GM20431 (cell line): ENCODE measurements around the gene TANC1.

Source experiments
- in situ Hi-C: fragments of 300-500 bp; cut with MseI, MboI; formaldehyde crosslinking; loops from one replicate; pipeline ENCODE4 v1.15.0; 2020; ENCODE audit warnings: low sequenced_read_pairs; ENCODE audit not compliant: unreplicated experiment

Gene TANC1

DNA sequence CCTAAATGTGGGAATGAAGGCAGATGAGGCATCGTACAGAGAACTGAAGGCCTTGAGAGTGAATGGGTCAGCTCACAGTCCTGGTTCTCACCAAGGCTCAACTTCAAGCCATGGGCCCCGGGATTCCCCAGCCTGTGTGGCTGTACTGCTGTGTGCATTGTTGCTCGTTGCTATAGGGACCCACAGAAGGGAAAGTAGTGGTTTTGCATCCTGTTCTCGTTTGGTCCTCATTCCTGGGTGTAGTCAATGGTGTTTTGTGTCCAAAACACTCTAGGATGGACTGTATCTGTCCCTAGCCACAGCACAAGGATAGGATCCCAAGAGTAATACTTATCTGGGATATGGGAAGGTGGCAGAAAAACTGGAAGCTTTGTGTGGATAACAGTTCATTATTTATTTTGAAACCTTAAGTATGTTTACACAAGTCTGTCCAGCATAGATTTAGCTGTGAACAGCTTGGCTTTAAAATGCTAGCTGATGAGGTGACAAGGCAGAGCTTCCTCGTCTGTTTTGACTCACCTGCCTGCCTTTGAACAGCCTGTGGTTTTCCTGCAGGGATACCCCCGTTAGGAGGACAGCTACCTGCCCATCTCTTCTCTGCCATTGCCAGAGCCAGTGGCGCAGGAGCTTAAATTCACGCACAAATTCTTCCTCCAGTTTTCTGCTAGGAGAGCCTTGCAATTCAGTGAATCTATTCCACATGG is 233.1 kb downstream of the TANC1 start:
- in situ Hi-C loops: no loop called here

GRCh38 chr2:159202568-159203071 is 234.2 kb downstream of the TANC1 start:
- in situ Hi-C loops: no loop called here

DNA sequence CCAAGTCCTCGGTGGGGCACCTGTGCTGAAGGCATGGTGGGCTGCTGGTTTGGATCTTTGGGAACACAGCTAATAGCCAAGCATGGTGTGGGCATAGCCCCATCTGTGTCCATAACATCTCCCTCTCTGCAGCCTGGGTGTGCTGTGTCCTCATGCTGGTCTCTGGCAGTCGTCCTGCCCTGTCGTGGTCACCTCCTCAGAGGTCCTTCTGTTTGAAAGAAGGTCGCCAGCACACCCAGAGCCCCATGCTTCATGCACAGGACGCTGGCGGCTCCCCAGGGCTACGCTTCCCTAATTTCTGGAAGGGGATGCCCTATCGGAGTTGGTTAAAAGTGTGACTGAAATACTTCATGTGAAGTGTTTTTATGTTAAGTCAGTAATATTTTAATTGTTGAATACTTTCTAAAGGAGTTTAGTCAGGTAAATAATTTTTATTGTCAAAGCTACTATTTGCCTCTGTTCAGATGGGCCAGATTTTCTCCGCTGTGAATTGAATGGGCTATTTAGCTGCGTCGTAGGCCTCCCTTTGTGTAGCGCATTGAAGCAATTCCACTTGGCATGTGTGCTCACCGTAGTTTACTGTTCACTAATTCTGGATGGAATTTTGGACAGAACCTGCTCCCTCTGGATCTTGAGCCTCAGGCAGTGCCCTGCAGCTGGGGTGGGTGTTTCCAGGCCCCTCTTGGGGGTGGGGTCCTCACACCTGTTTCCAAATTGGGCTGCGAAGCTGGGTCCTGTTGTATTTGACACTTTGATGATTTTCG is 236.1 kb downstream of the TANC1 start:
- in situ Hi-C loops: no loop called here

DNA sequence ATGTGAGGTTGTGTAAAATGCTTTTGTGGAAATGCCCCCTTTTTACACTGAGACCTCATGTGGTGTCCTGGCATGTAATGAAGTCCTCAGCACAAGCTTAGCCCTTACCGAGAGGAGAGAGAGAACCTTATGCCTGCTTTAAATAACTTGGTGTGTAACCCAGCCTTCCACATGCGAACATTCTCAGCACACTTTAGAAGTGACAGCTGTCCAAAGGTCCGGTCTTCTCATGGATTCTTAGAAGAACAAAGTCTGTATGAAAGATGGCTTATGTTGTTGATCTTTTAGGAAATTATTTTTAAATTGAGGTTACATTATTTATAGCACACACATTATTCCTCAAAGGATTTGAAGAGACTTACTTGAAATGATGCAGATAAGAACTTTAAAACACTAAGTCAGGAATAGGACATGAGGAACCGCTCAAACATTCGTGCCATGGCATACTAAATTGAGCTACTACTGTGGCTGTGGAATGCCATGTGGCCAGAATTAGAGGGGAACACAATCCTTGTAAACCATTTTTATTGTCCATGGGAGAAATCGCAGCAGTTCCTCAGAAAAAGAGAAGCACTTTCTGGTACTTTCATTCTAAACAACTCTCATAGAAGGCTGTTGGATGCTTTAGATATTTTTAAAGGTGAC is 238.4 kb downstream of the TANC1 start:
- in situ Hi-C loops: no loop called here

GRCh38 chr2:159208438-159208837 is 240.0 kb downstream of the TANC1 start:
- in situ Hi-C loops: no loop called here

- in situ Hi-C loops: no loop called here
Measured at GRCh38 chr2:159209341-159210306, 241.2 kb downstream of the TANC1 start.

DNA sequence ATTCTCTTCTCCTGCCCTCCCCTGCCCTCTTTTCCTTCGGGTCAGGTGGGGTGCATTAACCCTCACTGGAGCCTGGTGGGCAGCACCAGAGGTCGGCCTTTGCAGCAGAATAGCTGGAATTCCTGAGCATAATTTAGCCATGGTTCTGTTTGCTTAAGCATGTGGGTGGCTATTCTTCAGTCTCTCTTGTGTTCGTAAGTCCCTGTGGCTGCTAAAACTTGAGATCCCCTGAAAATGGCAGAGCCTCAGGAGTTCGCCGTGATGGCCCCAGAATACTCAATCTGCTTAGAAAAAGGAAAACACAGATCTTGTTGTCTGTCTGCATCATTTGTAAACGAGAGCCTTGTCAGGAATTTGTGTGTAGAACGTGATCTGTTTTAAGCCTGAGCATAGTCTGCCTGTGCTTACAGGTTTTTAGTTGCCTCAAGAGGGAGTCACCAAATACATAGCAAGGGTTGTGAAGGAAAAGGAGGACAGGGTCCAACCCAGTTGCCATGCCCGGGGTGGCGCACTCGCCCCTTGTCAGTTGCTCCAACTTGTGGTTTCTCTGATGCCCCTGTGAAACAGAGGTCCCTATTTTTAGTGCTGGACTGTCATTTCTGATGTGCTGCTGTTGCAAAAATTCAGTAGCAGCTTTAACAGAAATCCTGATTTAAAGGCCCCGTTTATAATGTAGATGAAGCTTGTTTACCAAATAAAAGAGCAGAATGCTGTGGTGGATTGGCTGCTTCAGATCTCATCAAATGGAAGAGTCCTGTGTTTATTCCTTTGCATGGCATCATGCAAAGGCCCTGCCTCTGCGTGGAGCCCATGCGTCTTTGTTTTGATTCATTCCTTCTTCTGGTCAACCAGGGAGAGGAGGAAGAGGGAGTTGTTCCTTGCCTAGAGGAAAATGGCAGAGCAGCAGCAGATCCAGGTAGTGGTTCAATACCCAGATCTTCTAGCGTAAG is 243.3 kb downstream of the TANC1 start:
- in situ Hi-C loops: no loop called here

DNA sequence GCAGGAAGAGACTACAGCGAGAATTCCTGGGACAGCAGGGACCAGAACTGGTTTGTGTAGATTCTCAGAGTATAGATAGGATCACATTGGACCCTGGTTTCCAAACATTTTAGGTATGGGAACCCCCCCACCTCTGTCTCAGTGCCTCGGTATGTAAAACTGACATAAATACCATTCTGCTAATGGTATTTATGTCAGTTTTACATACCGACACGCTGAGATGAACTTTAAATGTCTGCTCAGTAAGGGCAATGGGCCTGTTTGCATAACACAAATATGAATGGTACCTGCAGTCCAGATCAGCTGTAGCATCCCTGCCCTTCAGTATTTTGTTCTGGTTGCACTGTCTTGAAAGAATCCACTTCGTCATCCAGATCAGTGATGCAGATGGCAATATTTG is 244.9 kb downstream of the TANC1 start:
- in situ Hi-C loops: no loop called here

GRCh38 chr2:159214325-159214865 is 246.0 kb downstream of the TANC1 start:
- in situ Hi-C loops: no loop called here

DNA sequence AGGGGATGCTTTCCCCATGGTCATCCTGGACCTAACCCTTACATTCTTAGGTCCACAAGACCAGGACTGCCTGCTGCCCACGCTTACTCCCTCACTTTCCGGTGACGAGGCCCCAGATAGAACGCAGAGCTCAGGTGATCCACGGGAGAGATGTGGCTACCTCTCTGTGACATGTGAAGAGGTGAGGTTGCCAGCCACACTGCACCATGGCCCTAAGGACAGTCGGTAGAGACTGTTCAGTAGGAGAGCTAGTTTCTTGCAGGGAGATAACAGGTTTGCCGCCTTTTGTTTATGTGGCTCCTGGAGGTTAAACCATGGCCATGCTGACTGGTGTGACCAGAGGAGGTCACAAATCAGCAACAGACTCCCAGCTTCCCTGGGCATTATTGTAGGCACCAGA is 246.7 kb downstream of the TANC1 start:
- in situ Hi-C loops: no loop called here

DNA sequence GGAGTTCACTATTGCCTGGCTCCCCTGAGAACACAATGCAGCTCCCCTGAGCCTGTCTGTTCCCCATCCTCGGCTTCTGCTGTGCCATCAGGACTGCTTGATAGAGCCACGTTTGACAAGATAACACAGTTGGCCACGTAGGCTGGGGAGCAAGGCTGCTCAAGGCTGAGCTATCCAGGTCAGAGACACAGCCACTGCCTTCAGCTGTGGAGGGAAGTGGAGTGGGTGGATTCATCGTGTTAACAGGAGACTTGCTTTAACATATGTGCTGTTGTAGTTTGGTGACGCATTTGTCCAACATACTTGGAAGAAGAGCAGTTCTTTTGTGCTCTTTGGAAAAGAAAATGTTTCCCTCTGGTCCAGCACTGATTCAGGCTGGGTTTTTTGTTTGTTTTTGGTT is 249.2 kb downstream of the TANC1 start:
- in situ Hi-C loops: no loop called here

DNA sequence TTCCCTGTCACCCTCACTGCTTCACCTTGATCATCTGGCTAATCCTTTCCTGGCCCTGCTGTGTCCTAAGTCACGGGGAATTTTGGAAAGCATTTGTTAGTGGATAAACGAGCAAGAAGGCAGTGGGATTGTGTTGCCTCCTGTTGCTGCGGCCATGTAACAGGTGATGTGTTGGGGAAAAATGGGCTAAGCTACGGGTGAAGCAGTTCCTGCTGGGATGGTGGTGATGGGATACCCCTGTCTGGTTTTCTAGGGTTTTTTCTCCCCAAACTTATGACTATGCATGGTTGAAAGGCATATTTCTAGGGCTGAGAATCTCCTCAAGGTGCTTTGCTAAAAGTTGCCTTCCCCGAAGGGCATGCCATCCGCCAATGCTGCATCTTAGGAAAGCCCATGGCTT is 249.9 kb downstream of the TANC1 start:
- in situ Hi-C loops: no loop called here

DNA sequence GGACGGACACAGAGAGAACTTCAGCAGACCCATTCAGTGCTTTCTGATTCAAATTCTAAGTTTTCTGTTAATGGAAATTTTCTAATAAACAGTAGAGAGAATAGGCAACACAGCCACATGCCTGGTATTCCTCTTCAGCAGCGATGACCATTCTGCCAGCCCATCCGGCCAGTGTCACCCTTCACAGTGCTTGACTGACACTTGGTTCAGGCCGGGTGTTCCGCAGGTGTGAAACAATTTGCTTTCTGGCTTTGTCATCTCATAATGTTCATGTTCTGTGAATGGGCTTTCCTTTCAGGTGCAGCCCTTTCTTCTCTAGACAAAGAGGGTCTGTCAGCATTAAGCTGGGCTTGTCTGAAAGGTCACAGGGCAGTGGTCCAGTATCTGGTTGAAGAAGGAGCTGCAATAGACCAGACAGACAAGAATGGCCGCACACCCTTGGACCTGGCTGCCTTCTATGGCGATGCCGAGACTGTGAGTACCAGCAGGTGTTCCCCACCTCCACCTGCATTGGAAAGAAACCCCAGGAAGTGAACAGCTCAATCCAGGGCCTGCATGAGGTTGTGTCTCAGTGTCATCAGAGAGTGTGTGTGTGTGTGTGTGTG is 251.1 kb downstream of the TANC1 start:
- in situ Hi-C loops: no loop called here

DNA sequence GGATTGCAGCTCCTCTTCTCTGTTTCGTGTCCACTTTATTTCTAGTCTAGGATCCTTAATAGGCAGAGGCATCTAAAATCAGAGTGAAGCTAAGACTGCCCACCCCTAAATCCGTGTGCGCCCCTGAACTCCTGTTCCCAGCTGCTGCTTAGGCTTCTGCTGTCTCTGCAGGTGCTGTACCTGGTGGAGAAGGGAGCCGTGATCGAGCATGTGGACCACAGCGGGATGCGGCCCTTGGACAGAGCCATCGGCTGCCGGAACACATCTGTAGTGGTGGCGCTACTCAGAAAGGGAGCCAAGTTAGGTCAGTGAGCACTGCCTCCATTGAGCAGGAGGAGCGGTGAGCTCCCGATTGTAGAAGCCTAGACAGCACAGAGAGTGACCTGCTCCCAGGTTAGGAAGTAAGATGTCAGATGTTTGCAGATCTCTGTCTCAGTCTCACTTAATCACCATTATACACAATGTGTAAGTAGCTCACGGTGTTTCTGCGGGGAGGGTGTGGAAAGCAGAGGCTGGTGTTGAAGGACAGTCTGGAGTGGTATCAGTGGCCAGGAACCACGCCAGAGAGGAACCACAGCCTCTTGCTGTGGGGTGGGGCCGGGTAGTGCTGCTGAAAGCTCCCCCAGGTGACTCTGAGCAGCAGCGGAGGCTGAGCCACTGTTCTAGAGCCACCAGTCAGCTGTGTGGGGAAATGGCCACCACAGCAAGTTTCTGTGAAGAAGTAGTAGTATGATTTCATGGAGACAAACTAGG is 255.8 kb downstream of the TANC1 start:
- in situ Hi-C loops: no loop called here

GRCh38 chr2:159225025-159226016 is 256.9 kb downstream of the TANC1 start:
- in situ Hi-C loops: no loop called here

- in situ Hi-C loops: no loop called here
Measured at GRCh38 chr2:159226059-159226461, 257.6 kb downstream of the TANC1 start.
